Measurements from ENCODE around the gene INPP5K.

Gene INPP5K

GRCh38 chr17:1535737-1536136 is 19.3 kb upstream of the INPP5K start:
- H4K91ac ChIP-seq (ENCODE audit: low read depth, low read length, poor library complexity): no peak overlapping the region
- no peak overlapping the region for H3K27ac ChIP-seq (replicated peaks; ENCODE audit: low read length)
- H2AFZ ChIP-seq (ENCODE audit: low read length): no peak overlapping the region
- no peak for DNase-seq (ENCODE audit: low spot score)
- no peak overlapping the region for H3K4me3 ChIP-seq (ENCODE audit: low read length in 2 of 2)
- no peak overlapping the region for H2BK12ac ChIP-seq (ENCODE audit: low read length)
- no peaks in the 10 kb centered on the region for H3K27me3 ChIP-seq (ENCODE audit: control insufficient read depth in 3 of 3, insufficient read depth in 3 of 3, low read depth in 1 of 3, low read length in 3 of 3)
- no peaks in the 10 kb centered on the region for H3K4me1 ChIP-seq (ENCODE audit: control insufficient read depth in 2 of 2, insufficient read depth in 1 of 2, low read depth in 1 of 2, low read length in 2 of 2)
- H3K4ac ChIP-seq (ENCODE audit: low read length): no peak overlapping the region
- no peaks in the 10 kb centered on the region for H3K9me3 ChIP-seq (replicated peaks in 1 of 2; ENCODE audit: control insufficient read depth in 2 of 2, insufficient read depth in 1 of 2, low read depth in 1 of 2, low read length in 2 of 2)
- H2BK120ac ChIP-seq (ENCODE audit: low read depth, low read length): no peak overlapping the region
- no peak overlapping the region for H4K8ac ChIP-seq (ENCODE audit: low read depth, low read length)
- no peak overlapping the region for H2BK15ac ChIP-seq (ENCODE audit: low read length)
- H3K79me1 ChIP-seq (ENCODE audit: low read depth, low read length): peaks cover 2% of the 10 kb centered on the region
- H2AK5ac ChIP-seq (ENCODE audit: low read depth, low read length): no peak overlapping the region
- H3K4me2 ChIP-seq (ENCODE audit: insufficient read depth, low read length, poor library complexity, severe bottlenecking): no peak overlapping the region
- H3K36me3 ChIP-seq (replicated peaks in 1 of 2; ENCODE audit: control insufficient read depth in 2 of 2, insufficient read depth in 2 of 2, low read length in 2 of 2): peaks cover 38 to 89% of the 10 kb centered on the region in 2 donors
- no peak overlapping the region for H3K14ac ChIP-seq (ENCODE audit: low read length)
- no peak overlapping the region for H3K23ac ChIP-seq (ENCODE audit: low read depth, low read length, poor library complexity)
- H2BK5ac ChIP-seq (ENCODE audit: low read length): no peak overlapping the region
- H3K9ac ChIP-seq (ENCODE audit: low read depth, low read length, poor library complexity): no peak overlapping the region
- no peak overlapping the region for H3K18ac ChIP-seq (ENCODE audit: low read length)
- WGBS, 2 donors (ENCODE audit: extremely low coverage in 2 of 2, insufficient read length in 2 of 2, insufficient replicate concordance in 1 of 2): no CpG with 5 or more reads among the region's 4 CpGs

DNA sequence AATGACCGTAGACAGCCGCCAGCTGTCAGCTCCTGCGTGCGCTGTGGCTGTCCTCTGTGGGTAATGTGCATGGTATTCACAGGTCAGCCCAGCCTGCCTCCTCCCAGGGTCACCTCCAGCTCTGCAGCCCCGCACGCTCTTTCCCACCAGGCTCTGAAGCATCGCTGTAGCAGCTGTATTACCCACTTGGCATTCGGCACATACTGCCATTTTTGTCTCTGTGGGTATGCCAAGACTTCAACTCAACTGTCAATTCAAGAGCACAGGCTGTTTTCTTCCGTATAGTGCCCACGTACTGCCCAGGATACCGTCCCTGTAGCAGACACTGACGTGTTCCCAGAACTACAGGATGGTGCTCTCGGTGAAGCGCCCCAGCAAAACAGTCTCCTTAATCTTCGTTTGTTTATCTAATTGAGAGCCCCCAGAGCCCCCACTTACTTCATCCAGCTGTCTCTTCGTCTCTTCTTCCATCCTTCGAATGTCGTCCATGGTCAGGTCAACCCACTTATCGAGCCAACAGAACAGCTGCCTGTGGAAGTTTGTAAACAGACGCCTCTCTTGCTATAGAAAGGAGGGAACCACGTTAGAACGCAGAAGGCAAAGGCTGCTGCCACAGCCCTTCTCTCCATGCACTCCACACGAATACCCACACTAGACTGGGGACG is 17.4 kb upstream of the INPP5K start:
- Histone ChIP-seq H3K23ac (ENCODE audit: low read depth, low read length, poor library complexity) (no peak overlapping the region), H3K4ac (ENCODE audit: low read length) (no peak overlapping the region), H3K36me3 (replicated peaks in 1 of 2; ENCODE audit: control insufficient read depth in 2 of 2, insufficient read depth in 2 of 2, low read length in 2 of 2) (peaks cover 38 to 83% of the 10 kb centered on the region in 2 donors), H2AK5ac (ENCODE audit: low read depth, low read length) (no peak overlapping the region), H3K27me3 (ENCODE audit: control insufficient read depth in 3 of 3, insufficient read depth in 3 of 3, low read depth in 1 of 3, low read length in 3 of 3) (no peaks in the 10 kb centered on the region), H3K18ac (ENCODE audit: low read length) (no peak overlapping the region), H3K27ac (replicated peaks; ENCODE audit: low read length) (no peak overlapping the region), H3K9me3 (replicated peaks in 1 of 2; ENCODE audit: control insufficient read depth in 2 of 2, insufficient read depth in 1 of 2, low read depth in 1 of 2, low read length in 2 of 2) (no peaks in the 10 kb centered on the region), H2BK15ac (ENCODE audit: low read length) (no peak overlapping the region), H2AFZ (ENCODE audit: low read length) (no peak overlapping the region), H2BK12ac (ENCODE audit: low read length) (no peak overlapping the region), H3K79me1 (ENCODE audit: low read depth, low read length) (peaks cover 2% of the 10 kb centered on the region), H3K4me1 (ENCODE audit: control insufficient read depth in 2 of 2, insufficient read depth in 1 of 2, low read depth in 1 of 2, low read length in 2 of 2) (no peaks in the 10 kb centered on the region), H4K91ac (ENCODE audit: low read depth, low read length, poor library complexity) (no peak overlapping the region), H3K4me3 (ENCODE audit: low read length in 2 of 2) (no peak overlapping the region), H3K9ac (ENCODE audit: low read depth, low read length, poor library complexity) (no peak overlapping the region), H3K14ac (ENCODE audit: low read length) (no peak overlapping the region), H2BK5ac (ENCODE audit: low read length) (no peak overlapping the region), H3K4me2 (ENCODE audit: insufficient read depth, low read length, poor library complexity, severe bottlenecking) (no peak overlapping the region), H4K8ac (ENCODE audit: low read depth, low read length) (peak overlapping the region; percentile 21), H2BK120ac (ENCODE audit: low read depth, low read length) (no peak overlapping the region)
- WGBS, 2 donors (ENCODE audit: extremely low coverage in 2 of 2, insufficient read length in 2 of 2, insufficient replicate concordance in 1 of 2): no CpG with 5 or more reads among the region's 24 CpGs
- DNase-seq (ENCODE audit: low spot score): no peak

GRCh38 chr17:1532836-1533602 is 16.6 kb upstream of the INPP5K start:
- no peak overlapping the region for H2AK5ac ChIP-seq (ENCODE audit: low read depth, low read length)
- H3K18ac ChIP-seq (ENCODE audit: low read length): no peak overlapping the region
- H2BK15ac ChIP-seq (ENCODE audit: low read length): no peak overlapping the region
- H3K4me2 ChIP-seq (ENCODE audit: insufficient read depth, low read length, poor library complexity, severe bottlenecking): no peak overlapping the region
- H2AFZ ChIP-seq (ENCODE audit: low read length): no peak overlapping the region
- peaks cover 2% of the 10 kb centered on the region for H3K79me1 ChIP-seq (ENCODE audit: low read depth, low read length)
- H3K27me3 ChIP-seq (ENCODE audit: control insufficient read depth in 3 of 3, insufficient read depth in 3 of 3, low read depth in 1 of 3, low read length in 3 of 3): no peaks in the 10 kb centered on the region
- no peak overlapping the region for H3K14ac ChIP-seq (ENCODE audit: low read length)
- no peak overlapping the region for H4K8ac ChIP-seq (ENCODE audit: low read depth, low read length)
- H3K36me3 ChIP-seq (replicated peaks in 1 of 2; ENCODE audit: control insufficient read depth in 2 of 2, insufficient read depth in 2 of 2, low read length in 2 of 2): peaks cover 34 to 82% of the 10 kb centered on the region in 2 donors
- no peak overlapping the region for H3K9ac ChIP-seq (ENCODE audit: low read depth, low read length, poor library complexity)
- H2BK5ac ChIP-seq (ENCODE audit: low read length): no peak overlapping the region
- no peaks in the 10 kb centered on the region for H3K9me3 ChIP-seq (replicated peaks in 1 of 2; ENCODE audit: control insufficient read depth in 2 of 2, insufficient read depth in 1 of 2, low read depth in 1 of 2, low read length in 2 of 2)
- WGBS, 2 donors (ENCODE audit: extremely low coverage in 2 of 2, insufficient read length in 2 of 2, insufficient replicate concordance in 1 of 2): no CpG with 5 or more reads among the region's 10 CpGs
- H3K27ac ChIP-seq (replicated peaks; ENCODE audit: low read length): no peak overlapping the region
- no peak overlapping the region for H2BK120ac ChIP-seq (ENCODE audit: low read depth, low read length)
- no peak overlapping the region for H3K23ac ChIP-seq (ENCODE audit: low read depth, low read length, poor library complexity)
- H4K91ac ChIP-seq (ENCODE audit: low read depth, low read length, poor library complexity): no peak overlapping the region
- H3K4me3 ChIP-seq (ENCODE audit: low read length in 2 of 2): no peak overlapping the region
- no peak overlapping the region for H2BK12ac ChIP-seq (ENCODE audit: low read length)
- H3K4me1 ChIP-seq (ENCODE audit: control insufficient read depth in 2 of 2, insufficient read depth in 1 of 2, low read depth in 1 of 2, low read length in 2 of 2): no peaks in the 10 kb centered on the region
- H3K4ac ChIP-seq (ENCODE audit: low read length): no peak overlapping the region
- DNase-seq (ENCODE audit: low spot score): no peak

- H3K27ac ChIP-seq (replicated peaks; ENCODE audit: low read length): no peak overlapping the region
- H3K79me1 ChIP-seq (ENCODE audit: low read depth, low read length): peaks cover 2% of the 10 kb centered on the region
- H2BK5ac ChIP-seq (ENCODE audit: low read length): no peak overlapping the region
- H3K23ac ChIP-seq (ENCODE audit: low read depth, low read length, poor library complexity): no peak overlapping the region
- no peak overlapping the region for H2AK5ac ChIP-seq (ENCODE audit: low read depth, low read length)
- H3K4me3 ChIP-seq (ENCODE audit: low read length in 2 of 2): no peak overlapping the region
- H3K9ac ChIP-seq (ENCODE audit: low read depth, low read length, poor library complexity): no peak overlapping the region
- no peak overlapping the region for H2AFZ ChIP-seq (ENCODE audit: low read length)
- no peak overlapping the region for H3K14ac ChIP-seq (ENCODE audit: low read length)
- no peak overlapping the region for H2BK12ac ChIP-seq (ENCODE audit: low read length)
- no peak overlapping the region for H4K91ac ChIP-seq (ENCODE audit: low read depth, low read length, poor library complexity)
- H3K36me3 ChIP-seq (replicated peaks in 1 of 2; ENCODE audit: control insufficient read depth in 2 of 2, insufficient read depth in 2 of 2, low read length in 2 of 2): peaks cover 29 to 83% of the 10 kb centered on the region in 2 donors
- no peak overlapping the region for H3K18ac ChIP-seq (ENCODE audit: low read length)
- H3K4me2 ChIP-seq (ENCODE audit: insufficient read depth, low read length, poor library complexity, severe bottlenecking): no peak overlapping the region
- WGBS, 2 donors (ENCODE audit: extremely low coverage in 2 of 2, insufficient read length in 2 of 2, insufficient replicate concordance in 1 of 2): no CpG with 5 or more reads among the region's 2 CpGs
- H2BK15ac ChIP-seq (ENCODE audit: low read length): no peak overlapping the region
- DNase-seq (ENCODE audit: low spot score): no peak
- no peak overlapping the region for H2BK120ac ChIP-seq (ENCODE audit: low read depth, low read length)
- no peak overlapping the region for H4K8ac ChIP-seq (ENCODE audit: low read depth, low read length)
- no peak overlapping the region for H3K4ac ChIP-seq (ENCODE audit: low read length)
- no peaks in the 10 kb centered on the region for H3K9me3 ChIP-seq (replicated peaks in 1 of 2; ENCODE audit: control insufficient read depth in 2 of 2, insufficient read depth in 1 of 2, low read depth in 1 of 2, low read length in 2 of 2)
- H3K27me3 ChIP-seq (ENCODE audit: control insufficient read depth in 3 of 3, insufficient read depth in 3 of 3, low read depth in 1 of 3, low read length in 3 of 3): no peaks in the 10 kb centered on the region
- no peaks in the 10 kb centered on the region for H3K4me1 ChIP-seq (ENCODE audit: control insufficient read depth in 2 of 2, insufficient read depth in 1 of 2, low read depth in 1 of 2, low read length in 2 of 2)
Observed at GRCh38 chr17:1529863-1530262, 13.5 kb upstream of the INPP5K start.
